OCI-LY7 (cell line): ENCODE results near the gene LCOR.
"Not testable (repeated sequence)": the region's sequence is repeated elsewhere in the genome, so short reads cannot be mapped to it uniquely, and the experiment has no call there.

Experiments
- EZH2phosphoT487 ChIP-seq: fragments of 200-600 bp; sonication (generic); IDR thresholded peaks from 2 replicates; pipeline ENCODE4 v1.6.1; 2018; ENCODE audit warnings: low read depth, borderline replicate concordance, mild to moderate bottlenecking, mixed run types, antibody characterized with exemption, low read length, moderate library complexity, mixed read lengths
- TF ChIP-seq, protein P1 (sequence below): fragments of 200-600 bp; sonication (generic); conservative IDR thresholded peaks from 2 replicates; pipeline ENCODE4 v1.5.1; 2014; ENCODE audit warnings: mild to moderate bottlenecking, antibody characterized with exemption, low read length, moderate library complexity, mixed read lengths

DNA sequence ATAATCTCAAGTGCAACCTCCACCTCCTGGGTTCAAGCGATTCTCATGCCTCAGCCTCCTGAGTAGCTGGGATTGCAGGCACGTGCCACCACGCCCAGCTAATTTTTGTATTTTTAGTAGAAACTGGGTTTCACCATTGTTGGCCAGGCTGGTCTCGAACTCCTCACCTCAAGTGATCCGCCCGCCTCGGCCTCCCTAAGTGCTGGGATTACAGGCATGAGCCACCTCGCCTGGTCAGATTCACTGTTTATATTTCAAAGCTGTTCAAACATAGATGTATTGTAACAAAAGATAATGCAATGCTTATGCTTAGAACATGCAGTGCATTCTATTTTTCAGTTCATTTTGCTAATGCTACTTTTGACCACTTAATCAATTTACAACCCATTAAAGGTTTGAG is 111.1 kb downstream of the LCOR start:
- TF ChIP-seq, protein P1, sequence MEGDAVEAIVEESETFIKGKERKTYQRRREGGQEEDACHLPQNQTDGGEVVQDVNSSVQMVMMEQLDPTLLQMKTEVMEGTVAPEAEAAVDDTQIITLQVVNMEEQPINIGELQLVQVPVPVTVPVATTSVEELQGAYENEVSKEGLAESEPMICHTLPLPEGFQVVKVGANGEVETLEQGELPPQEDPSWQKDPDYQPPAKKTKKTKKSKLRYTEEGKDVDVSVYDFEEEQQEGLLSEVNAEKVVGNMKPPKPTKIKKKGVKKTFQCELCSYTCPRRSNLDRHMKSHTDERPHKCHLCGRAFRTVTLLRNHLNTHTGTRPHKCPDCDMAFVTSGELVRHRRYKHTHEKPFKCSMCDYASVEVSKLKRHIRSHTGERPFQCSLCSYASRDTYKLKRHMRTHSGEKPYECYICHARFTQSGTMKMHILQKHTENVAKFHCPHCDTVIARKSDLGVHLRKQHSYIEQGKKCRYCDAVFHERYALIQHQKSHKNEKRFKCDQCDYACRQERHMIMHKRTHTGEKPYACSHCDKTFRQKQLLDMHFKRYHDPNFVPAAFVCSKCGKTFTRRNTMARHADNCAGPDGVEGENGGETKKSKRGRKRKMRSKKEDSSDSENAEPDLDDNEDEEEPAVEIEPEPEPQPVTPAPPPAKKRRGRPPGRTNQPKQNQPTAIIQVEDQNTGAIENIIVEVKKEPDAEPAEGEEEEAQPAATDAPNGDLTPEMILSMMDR, result not testable (repeated sequence)
- TF ChIP-seq EZH2phosphoT487, result not testable (repeated sequence)
